Nephron progenitor cell (in vitro differentiated cells): ENCODE measurements around the gene COL18A1.

Source experiments
- DNase-seq: peaks from one replicate; pipeline ENCODE4 v3.0.0; 2021
- H3K27ac Mint-ChIP-seq: 2 replicates; pipeline ENCODE4 v1.8.0; 2021; ENCODE audit warnings: mild to moderate bottlenecking, moderate library complexity, mixed read lengths
- H3K27me3 Mint-ChIP-seq: 2 replicates; pipeline ENCODE4 v1.8.0; 2021; ENCODE audit warnings: mild to moderate bottlenecking, low read depth, mixed read lengths; ENCODE audit not compliant: poor library complexity
- H3K36me3 Mint-ChIP-seq: 2 replicates; pipeline ENCODE4 v1.8.0; 2021; ENCODE audit warnings: low read depth, mixed read lengths
- H3K4me1 Mint-ChIP-seq: 2 replicates; pipeline ENCODE4 v1.8.0; 2021; ENCODE audit warnings: mixed read lengths
- H3K4me3 Mint-ChIP-seq: 2 replicates; pipeline ENCODE4 v1.8.0; 2021; ENCODE audit warnings: mild to moderate bottlenecking, moderate library complexity, mixed read lengths
- H3K9me3 Mint-ChIP-seq: 2 replicates; pipeline ENCODE4 v1.8.0; 2021; ENCODE audit warnings: mild to moderate bottlenecking, moderate library complexity, mixed read lengths
- CTCF ChIP-seq: fragments of 200-600 bp; sonication (generic); IDR thresholded peaks from 2 replicates; pipeline ENCODE4 v1.5.0; 2021; ENCODE audit warnings: antibody characterized with exemption

The COL18A1 gene

DNA sequence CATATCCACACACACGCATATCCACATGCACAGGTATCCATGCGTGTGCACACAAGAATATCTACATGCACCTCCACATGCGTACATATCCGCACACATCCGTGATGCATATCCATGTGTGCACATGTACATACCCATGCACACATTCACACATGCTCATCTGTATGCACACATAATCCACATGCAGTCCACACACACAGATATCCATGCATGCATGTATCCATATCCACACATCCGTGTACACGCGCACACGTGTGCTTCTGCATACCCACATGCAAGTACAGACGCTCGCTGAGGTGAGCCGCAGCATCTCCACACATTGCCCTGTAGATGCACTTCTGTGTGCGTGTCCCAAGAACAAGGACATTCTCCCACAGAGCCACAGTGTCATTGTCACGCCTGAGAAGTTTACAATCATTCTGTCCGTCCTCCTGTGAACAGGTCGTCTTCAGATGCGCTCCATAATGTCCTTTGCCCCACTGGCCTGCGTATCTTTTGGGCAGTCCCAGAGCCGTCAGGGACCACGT, 43.4 kb downstream of the COL18A1 start:
- Mint-ChIP-seq H3K4me3 (peak overlapping the region; percentile 15), H3K9me3 (peaks cover 51% of the 10 kb centered on the region), H3K27me3 (peaks cover 3% of the 10 kb centered on the region), H3K36me3 (peaks cover 55% of the 10 kb centered on the region), H3K4me1 (peaks cover 28% of the 10 kb centered on the region), H3K27ac (peak overlapping the region; percentile 89)
- DNase-seq, result no peak
- no peak for TF ChIP-seq CTCF

DNA sequence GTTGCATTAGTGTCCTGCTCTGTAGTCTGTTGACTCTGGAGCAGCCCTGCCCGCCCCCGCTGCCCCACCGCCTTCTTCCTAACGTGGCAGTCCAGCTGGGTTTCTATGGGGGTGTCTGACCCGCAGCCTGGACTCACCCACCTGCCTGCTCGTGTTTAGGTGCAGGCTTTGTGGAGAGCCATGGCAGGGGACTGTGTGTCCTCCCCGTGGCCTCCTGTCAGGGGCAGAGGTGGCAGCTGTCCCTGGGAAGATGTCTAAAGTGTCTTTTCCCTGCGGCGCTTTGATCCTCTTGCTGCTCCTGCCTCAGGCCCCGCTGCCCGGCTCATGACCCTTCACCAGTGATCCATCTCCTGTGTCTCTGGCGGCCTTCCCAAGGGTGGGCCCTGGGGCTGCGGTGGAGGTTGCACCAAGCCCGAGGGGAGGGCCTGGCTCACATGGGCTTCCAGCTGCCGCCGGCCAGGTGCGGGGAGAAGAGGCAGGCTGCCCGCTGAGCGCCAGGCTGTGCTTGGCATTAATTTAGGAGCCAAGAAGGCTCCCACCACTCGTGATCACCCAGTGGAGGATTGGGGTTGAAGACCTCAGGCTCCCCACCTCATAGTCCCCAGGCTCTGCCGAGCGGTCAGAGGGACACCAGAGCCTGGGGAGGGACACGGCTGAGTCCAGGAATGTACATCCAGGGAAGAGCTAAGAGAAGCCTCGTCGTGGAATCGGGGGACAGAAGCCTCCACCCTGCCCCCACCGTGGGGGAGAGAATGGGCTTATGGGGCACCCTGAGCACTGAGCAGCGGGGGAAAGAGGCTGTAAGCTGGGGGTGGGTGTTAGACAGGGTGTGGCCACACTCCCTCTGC, 44.1 kb downstream of the COL18A1 start:
- peak overlapping the region; percentile 89 for H3K27ac Mint-ChIP-seq

GRCh38 chr21:45449658-45450422, 44.9 kb downstream of the COL18A1 start:
- Mint-ChIP-seq H3K9me3 (peaks cover 37% of the 10 kb centered on the region), H3K4me3 (no peak overlapping the region), H3K27ac (no peak overlapping the region), H3K36me3 (peaks cover 40% of the 10 kb centered on the region), H3K27me3 (peaks cover 3% of the 10 kb centered on the region), H3K4me1 (peaks cover 42% of the 10 kb centered on the region)
- DNase-seq, result no peak
- no peak for TF ChIP-seq CTCF

More for the DNA sequence above, 44.1 kb downstream of the COL18A1 start:
- Mint-ChIP-seq H3K36me3 (peaks cover 48% of the 10 kb centered on the region), H3K9me3 (peaks cover 45% of the 10 kb centered on the region), H3K4me1 (peaks cover 35% of the 10 kb centered on the region), H3K27me3 (peaks cover 3% of the 10 kb centered on the region), H3K4me3 (peak overlapping the region; percentile 15)
- no peak for TF ChIP-seq CTCF
- DNase-seq, result peak; percentile 30

GRCh38 chr21:45450423-45451090, 45.6 kb downstream of the COL18A1 start:
- no peaks in the 10 kb centered on the region for H3K27me3 Mint-ChIP-seq
- DNase-seq, result no peak
- H3K27ac Mint-ChIP-seq, result no peak overlapping the region
- H3K36me3 Mint-ChIP-seq, result peaks cover 33% of the 10 kb centered on the region
- no peak overlapping the region for H3K4me3 Mint-ChIP-seq
- peaks cover 42% of the 10 kb centered on the region for H3K4me1 Mint-ChIP-seq
- peaks cover 30% of the 10 kb centered on the region for H3K9me3 Mint-ChIP-seq
- TF ChIP-seq CTCF, result no peak

- Mint-ChIP-seq H3K36me3 (peaks cover 26% of the 10 kb centered on the region), H3K27ac (peak overlapping the region; percentile 39), H3K4me3 (no peak overlapping the region), H3K27me3 (no peaks in the 10 kb centered on the region), H3K4me1 (peaks cover 42% of the 10 kb centered on the region), H3K9me3 (peaks cover 23% of the 10 kb centered on the region)
- no peak for TF ChIP-seq CTCF
- no peak for DNase-seq
These were observed 46.3 kb downstream of the COL18A1 start for GRCh38 chr21:45451091-45451740.
